GM21529 (cell line): ENCODE data around the gene CSMD2.

ENCODE experiments used
- ATAC-seq: cut with Tn5 transposase; IDR thresholded peaks from one replicate; pipeline ENCODE4 v1.9.1; 2021; ENCODE audit not compliant: unreplicated experiment

Gene CSMD2

GRCh38 chr1:33697816-33698215 is 467.2 kb downstream of the CSMD2 start:
- no peak for ATAC-seq

- no peak for ATAC-seq
Observed at GRCh38 chr1:33696962-33697361, 468.1 kb downstream of the CSMD2 start.

GRCh38 chr1:33696311-33696710 is 468.7 kb downstream of the CSMD2 start:
- no peak for ATAC-seq

- no peak for ATAC-seq
Observed at GRCh38 chr1:33692206-33693188, 472.5 kb downstream of the CSMD2 start.

- no peak for ATAC-seq
Observed at GRCh38 chr1:33687000-33687399, 478.0 kb downstream of the CSMD2 start.

- ATAC-seq: no peak
Observed at GRCh38 chr1:33686551-33686950, 478.5 kb downstream of the CSMD2 start.

GRCh38 chr1:33685256-33685655 is 479.8 kb downstream of the CSMD2 start:
- ATAC-seq: no peak

- ATAC-seq: no peak
Observed at GRCh38 chr1:33684396-33685179, 480.4 kb downstream of the CSMD2 start.

- no peak for ATAC-seq
Observed at GRCh38 chr1:33683913-33684312, 481.1 kb downstream of the CSMD2 start.

- no peak for ATAC-seq
Observed at GRCh38 chr1:33682371-33682770, 482.7 kb downstream of the CSMD2 start.

- ATAC-seq: no peak
Observed at GRCh38 chr1:33680281-33680840, 484.7 kb downstream of the CSMD2 start.

GRCh38 chr1:33670567-33670966 is 494.5 kb downstream of the CSMD2 start:
- ATAC-seq: no peak

- ATAC-seq: no peak
Observed at GRCh38 chr1:33668695-33669094, 496.3 kb downstream of the CSMD2 start.

- no peak for ATAC-seq
Observed at GRCh38 chr1:33667386-33668282, 497.4 kb downstream of the CSMD2 start.

GRCh38 chr1:33666616-33667015 is 498.4 kb downstream of the CSMD2 start:
- no peak for ATAC-seq

GRCh38 chr1:33661811-33662454 is 503.1 kb downstream of the CSMD2 start:
- no peak for ATAC-seq

GRCh38 chr1:33660956-33661355 is 504.1 kb downstream of the CSMD2 start:
- ATAC-seq: no peak

GRCh38 chr1:33660244-33660643 is 504.8 kb downstream of the CSMD2 start:
- ATAC-seq: no peak

- no peak for ATAC-seq
Observed at GRCh38 chr1:33659641-33660040, 505.4 kb downstream of the CSMD2 start.

GRCh38 chr1:33657833-33658232 is 507.2 kb downstream of the CSMD2 start:
- no peak for ATAC-seq
